NB4 (cell line): ENCODE results near the gene NPAS3.

Experiments used
- CTCF ChIP-seq: IDR thresholded peaks from one replicate; pipeline ENCODE4 v1.5.1; 2012; ENCODE audit warnings: low read depth, low read length
- MYC ChIP-seq: IDR thresholded peaks from 2 replicates; pipeline ENCODE4 v1.6.1; 2011; ENCODE audit warnings: low read depth, low read length
- POLR2A ChIP-seq: IDR thresholded peaks from 2 replicates; pipeline ENCODE4 v1.6.1; 2011; ENCODE audit warnings: mild to moderate bottlenecking; ENCODE audit not compliant: insufficient read length; ENCODE audit errors: extremely low read depth

DNA sequence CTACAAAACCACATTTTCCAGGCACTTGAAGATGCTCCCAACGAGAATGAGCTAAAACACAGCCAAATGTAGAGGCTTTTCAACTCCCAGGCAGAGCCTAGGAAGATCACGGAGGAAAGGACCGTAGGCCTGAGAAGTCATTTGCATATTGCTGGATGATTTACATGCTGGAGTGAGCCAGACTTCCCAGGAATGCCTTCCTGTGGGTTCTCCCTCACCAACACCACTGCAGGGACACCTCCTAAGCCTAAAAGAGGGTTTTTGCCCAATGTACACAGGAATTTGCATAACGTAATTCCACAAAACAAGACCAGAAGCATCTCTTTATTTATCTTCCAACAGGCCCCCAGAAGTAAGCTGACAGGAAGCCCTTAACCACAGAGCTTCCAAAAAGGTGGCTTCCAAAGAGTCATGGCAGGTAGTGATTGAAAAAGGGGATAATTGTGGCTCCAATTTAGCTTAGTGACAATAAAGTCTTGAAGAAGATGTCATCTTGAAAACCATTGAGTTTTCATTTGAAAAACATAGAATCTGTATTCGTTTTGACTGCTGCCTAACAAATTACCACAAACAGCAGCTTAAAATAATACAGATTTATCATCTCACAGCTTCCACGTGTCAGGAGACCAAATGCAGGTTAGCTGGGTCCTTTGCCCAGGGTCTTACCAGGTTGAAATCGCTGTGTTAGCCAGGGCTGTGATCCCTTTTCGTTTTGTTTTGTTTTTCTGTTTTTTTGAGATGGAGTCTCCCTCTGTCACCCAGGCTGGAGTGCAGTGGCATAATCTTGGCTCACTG, 896.0 kb downstream of the NPAS3 start:
- no peak for TF ChIP-seq CTCF
- no peak for TF ChIP-seq MYC
- no peak for TF ChIP-seq POLR2A
